MM.1S (cell line): ENCODE results near the gene STAU1.

Experiments used
- EZH2phosphoT487 ChIP-seq: fragments of 300-600 bp; sonication (generic); IDR thresholded peaks from 2 replicates; pipeline ENCODE4 v1.6.1; 2018; ENCODE audit warnings: antibody characterized with exemption, low read length
- TF ChIP-seq, protein P1 (sequence below): fragments of 300-600 bp; sonication (generic); IDR thresholded peaks from 2 replicates; pipeline ENCODE4 v1.5.1; 2016; ENCODE audit warnings: antibody characterized with exemption, low read length, mixed read lengths

DNA sequence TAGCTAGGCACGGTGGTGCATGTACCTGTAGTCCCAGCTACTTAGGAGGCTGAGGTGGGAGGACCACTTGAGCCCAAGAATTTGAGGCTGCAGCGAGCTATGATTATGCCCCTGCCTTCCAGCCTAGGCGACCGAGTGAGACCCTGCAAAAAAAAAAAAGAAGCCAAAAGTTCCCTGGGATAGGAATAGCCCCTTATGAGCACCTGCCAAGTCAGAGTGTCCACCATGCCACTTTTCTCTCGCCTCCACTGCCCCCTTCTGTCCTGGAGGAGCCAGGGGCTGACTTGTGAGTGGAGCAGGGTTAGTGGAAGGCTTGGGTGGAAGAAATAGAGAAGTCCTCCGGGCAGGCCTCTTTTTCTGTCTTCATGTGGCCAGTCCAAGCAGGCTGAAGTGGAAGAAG lies 18.9 kb upstream of the STAU1 start:
- TF ChIP-seq, protein P1, sequence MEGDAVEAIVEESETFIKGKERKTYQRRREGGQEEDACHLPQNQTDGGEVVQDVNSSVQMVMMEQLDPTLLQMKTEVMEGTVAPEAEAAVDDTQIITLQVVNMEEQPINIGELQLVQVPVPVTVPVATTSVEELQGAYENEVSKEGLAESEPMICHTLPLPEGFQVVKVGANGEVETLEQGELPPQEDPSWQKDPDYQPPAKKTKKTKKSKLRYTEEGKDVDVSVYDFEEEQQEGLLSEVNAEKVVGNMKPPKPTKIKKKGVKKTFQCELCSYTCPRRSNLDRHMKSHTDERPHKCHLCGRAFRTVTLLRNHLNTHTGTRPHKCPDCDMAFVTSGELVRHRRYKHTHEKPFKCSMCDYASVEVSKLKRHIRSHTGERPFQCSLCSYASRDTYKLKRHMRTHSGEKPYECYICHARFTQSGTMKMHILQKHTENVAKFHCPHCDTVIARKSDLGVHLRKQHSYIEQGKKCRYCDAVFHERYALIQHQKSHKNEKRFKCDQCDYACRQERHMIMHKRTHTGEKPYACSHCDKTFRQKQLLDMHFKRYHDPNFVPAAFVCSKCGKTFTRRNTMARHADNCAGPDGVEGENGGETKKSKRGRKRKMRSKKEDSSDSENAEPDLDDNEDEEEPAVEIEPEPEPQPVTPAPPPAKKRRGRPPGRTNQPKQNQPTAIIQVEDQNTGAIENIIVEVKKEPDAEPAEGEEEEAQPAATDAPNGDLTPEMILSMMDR, result peak; percentile 38
- no peak for TF ChIP-seq EZH2phosphoT487
